Measurements from ENCODE around the gene ARHGEF7. TPM values are rescaled to one million over a fixed set of nuclear protein-coding genes. Genes with fewer than 3 reads are reported as not detected.

The ARHGEF7 gene
- total RNA-seq, 2 experiments from 2014 or later = 67.0 to 71.2 TPM

DNA sequence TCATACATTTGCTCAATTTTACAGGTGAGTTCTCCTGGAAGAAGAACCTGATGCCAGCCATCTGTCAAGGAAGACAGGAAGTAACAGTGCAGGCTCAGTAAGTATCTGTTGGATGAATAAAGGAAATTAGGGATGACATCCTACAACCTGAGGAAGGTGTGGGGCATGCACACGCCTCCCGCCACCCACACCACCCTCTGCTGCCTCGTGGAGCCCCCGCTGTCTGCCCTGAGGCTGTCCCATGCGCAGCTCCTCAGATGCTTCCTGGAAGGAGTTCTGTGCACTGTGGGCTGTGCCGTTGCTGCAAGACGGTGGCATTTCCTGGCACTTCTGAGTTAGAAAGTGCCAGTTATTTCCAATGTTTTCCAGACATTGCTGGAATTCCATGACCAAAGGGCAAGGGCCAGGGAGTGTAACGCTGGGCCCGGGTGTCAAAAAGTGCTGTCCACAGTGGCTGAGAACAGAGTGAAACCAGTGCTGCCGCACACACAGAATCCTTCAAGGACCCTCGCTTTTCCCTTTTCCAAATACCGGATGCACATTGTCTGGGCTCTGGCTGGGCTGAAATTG is 201.1 kb downstream of the ARHGEF7 start:
- Mint-ChIP-seq H3K27ac (no peak overlapping the region), H3K36me3 (ENCODE audit: low read depth) (peaks cover 19% of the 10 kb centered on the region), H3K4me1 (ENCODE audit: low read depth) (no peaks in the 10 kb centered on the region), H3K4me3 (no peak overlapping the region), H3K27me3 (no peaks in the 10 kb centered on the region), H3K9me3 (peaks cover 15% of the 10 kb centered on the region)
- TF ChIP-seq CTCF (IDR thresholded peaks at IDR 0.05) = no peak
- ChIA-PET POLR2A (no interaction called here), CTCF (no interaction called here)
- intact Hi-C loops (cut with micrococcal nuclease) = no loop called here
- DNase-seq (no peak), ATAC-seq (no peak)

DNA sequence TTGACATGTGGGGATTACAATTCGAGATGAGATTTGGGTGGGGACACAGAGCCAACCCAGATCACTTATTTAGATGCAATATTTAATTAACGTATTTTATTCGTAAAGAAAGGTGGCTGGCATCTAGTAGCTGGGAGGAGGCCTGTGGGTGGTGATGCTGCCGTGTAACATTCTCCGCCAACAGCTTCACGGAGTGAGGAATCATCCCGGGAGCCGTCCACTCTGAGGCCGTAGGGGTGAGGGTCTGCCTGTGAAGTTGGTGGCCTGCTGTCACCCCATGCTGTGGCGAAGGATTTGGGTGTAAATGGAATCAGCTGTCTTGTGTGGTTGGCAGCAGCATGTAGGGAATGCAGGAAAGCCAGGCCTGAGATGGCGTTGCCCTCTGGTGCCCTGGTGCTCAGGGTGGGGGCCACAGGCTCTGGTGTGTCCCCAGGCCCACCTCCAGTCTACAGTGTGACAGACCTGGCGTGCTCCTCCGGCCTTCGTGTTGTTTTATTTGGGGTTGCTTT is 202.0 kb downstream of the ARHGEF7 start:
- H3K9me3 Mint-ChIP-seq = peaks cover 8% of the 10 kb centered on the region
- POLR2A ChIA-PET = no interaction called here
- ATAC-seq (no peak), DNase-seq (no peak)
- no peaks in the 10 kb centered on the region for H3K27me3 Mint-ChIP-seq
- TF ChIP-seq CTCF (IDR thresholded peaks at IDR 0.05) = no peak
- no peak overlapping the region for H3K4me3 Mint-ChIP-seq
- H3K4me1 Mint-ChIP-seq (ENCODE audit: low read depth) = no peaks in the 10 kb centered on the region
- CTCF ChIA-PET = no interaction called here
- peaks cover 11% of the 10 kb centered on the region for H3K36me3 Mint-ChIP-seq (ENCODE audit: low read depth)
- intact Hi-C loops (cut with micrococcal nuclease) = no loop called here
- H3K27ac Mint-ChIP-seq = no peak overlapping the region

DNA sequence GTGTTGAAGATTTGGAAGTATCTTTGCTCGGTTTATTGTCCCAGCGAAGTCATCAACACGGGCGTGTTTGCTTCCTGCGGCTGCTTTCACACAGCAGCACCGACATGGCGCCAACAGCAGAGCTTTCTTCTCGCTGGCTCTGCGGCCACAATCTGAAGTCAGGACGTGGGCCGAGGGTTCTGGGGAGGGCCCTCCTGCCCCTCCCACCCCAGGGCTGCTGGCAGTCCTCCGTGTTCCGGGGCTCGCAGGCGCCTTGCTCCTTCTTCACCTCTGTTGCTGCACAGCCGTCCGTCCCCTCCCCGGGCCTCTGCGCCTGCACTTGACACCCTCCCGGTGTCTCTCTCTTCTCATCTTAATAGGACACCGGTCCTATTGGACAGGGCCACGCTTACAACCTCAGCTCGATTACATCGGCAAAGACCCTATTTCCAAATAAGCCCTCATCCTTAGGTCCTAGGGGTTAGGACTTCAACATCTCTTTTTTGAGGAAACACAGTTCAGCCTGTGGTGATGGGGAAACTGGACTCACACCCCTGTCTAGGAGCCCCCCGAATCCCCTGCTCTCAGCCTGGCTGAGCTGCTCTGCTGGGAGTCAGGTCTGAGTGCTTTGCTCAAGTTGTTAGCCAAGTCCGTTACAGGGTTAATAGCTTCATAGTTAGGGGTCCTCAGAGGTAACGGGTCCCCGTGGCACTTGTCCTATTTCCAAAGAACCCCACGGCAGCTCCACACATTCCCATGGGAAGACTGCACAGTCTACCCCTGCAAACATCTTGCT is 202.6 kb downstream of the ARHGEF7 start:
- no peaks in the 10 kb centered on the region for H3K27me3 Mint-ChIP-seq
- H3K27ac Mint-ChIP-seq = no peak overlapping the region
- no peak for DNase-seq
- intact Hi-C loops (cut with micrococcal nuclease) = no loop called here
- POLR2A ChIA-PET = no interaction called here
- peaks cover 3% of the 10 kb centered on the region for H3K9me3 Mint-ChIP-seq
- CTCF ChIA-PET = interaction anchor here (1.4 kb wide), 1 partner anchor 12 kb away, joined by 3 read pairs; no protein-coding TSS in a partner anchor
- no peak for ATAC-seq
- H3K4me3 Mint-ChIP-seq = no peak overlapping the region
- TF ChIP-seq CTCF (IDR thresholded peaks at IDR 0.05) = no peak
- H3K36me3 Mint-ChIP-seq (ENCODE audit: low read depth) = peaks cover 6% of the 10 kb centered on the region
- H3K4me1 Mint-ChIP-seq (ENCODE audit: low read depth) = no peaks in the 10 kb centered on the region

- TF ChIP-seq CTCF (IDR thresholded peaks at IDR 0.05) = no peak
- CTCF ChIA-PET = interaction anchor here (1.4 kb wide), 1 partner anchor 13 kb away, joined by 3 read pairs; no protein-coding TSS in a partner anchor
- H3K4me1 Mint-ChIP-seq (ENCODE audit: low read depth) = peaks cover under 1% of the 10 kb centered on the region
- no peak for DNase-seq
- no peak for ATAC-seq
- peaks cover 3% of the 10 kb centered on the region for H3K36me3 Mint-ChIP-seq (ENCODE audit: low read depth)
- H3K9me3 Mint-ChIP-seq = no peaks in the 10 kb centered on the region
- intact Hi-C loops (cut with micrococcal nuclease) = no loop called here
- POLR2A ChIA-PET = no interaction called here
- H3K27me3 Mint-ChIP-seq = no peaks in the 10 kb centered on the region
- H3K27ac Mint-ChIP-seq = no peak overlapping the region
- H3K4me3 Mint-ChIP-seq = no peak overlapping the region
These were observed 203.3 kb downstream of the ARHGEF7 start for GRCh38 chr13:111318386-111318785.

DNA sequence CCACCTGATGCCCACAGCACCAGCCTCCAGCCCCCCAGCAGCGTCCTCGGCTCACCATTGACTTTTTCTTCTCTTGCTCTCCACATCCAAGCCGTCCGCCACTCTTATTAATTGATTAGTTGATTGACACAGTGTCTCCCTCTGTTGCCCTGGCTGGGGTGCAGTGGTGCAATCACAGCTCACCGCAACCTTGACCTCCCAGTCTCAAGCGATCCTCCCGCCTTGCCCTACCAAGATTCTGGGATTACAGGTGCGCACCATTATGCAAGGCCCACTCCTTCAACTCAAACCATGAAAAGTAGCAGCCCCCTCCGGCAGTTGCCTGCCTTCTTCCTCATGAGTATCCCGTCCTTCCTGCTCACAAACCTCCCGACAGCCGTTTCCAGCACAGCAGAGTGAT is 204.4 kb downstream of the ARHGEF7 start:
- no peaks in the 10 kb centered on the region for H3K27me3 Mint-ChIP-seq
- no peak overlapping the region for H3K27ac Mint-ChIP-seq
- peaks cover 3% of the 10 kb centered on the region for H3K36me3 Mint-ChIP-seq (ENCODE audit: low read depth)
- no peaks in the 10 kb centered on the region for H3K9me3 Mint-ChIP-seq
- ATAC-seq (no peak), DNase-seq (no peak)
- peaks cover 10% of the 10 kb centered on the region for H3K4me1 Mint-ChIP-seq (ENCODE audit: low read depth)
- intact Hi-C loops (cut with micrococcal nuclease) = no loop called here
- ChIA-PET POLR2A (no interaction called here), CTCF (no interaction called here)
- no peak overlapping the region for H3K4me3 Mint-ChIP-seq
- no peak for TF ChIP-seq CTCF (IDR thresholded peaks at IDR 0.05)

All from activated CD8-positive, alpha-beta T cell treated with anti-CD3 and anti-CD28 coated beads for 36 hours (primary cell).